ENCODE measurements around the gene CLDN24.

- no peak for TF ChIP-seq FOSL1 (IDR thresholded peaks at IDR 0.05; ENCODE audit: low read depth)
- no peak for TF ChIP-seq EZH2phosphoT487 (IDR thresholded peaks at IDR 0.05; ENCODE audit: borderline replicate concordance)
- TF ChIP-seq SP1 (IDR thresholded peaks at IDR 0.05; ENCODE audit: low read depth): no peak
- TF ChIP-seq, protein P1, sequence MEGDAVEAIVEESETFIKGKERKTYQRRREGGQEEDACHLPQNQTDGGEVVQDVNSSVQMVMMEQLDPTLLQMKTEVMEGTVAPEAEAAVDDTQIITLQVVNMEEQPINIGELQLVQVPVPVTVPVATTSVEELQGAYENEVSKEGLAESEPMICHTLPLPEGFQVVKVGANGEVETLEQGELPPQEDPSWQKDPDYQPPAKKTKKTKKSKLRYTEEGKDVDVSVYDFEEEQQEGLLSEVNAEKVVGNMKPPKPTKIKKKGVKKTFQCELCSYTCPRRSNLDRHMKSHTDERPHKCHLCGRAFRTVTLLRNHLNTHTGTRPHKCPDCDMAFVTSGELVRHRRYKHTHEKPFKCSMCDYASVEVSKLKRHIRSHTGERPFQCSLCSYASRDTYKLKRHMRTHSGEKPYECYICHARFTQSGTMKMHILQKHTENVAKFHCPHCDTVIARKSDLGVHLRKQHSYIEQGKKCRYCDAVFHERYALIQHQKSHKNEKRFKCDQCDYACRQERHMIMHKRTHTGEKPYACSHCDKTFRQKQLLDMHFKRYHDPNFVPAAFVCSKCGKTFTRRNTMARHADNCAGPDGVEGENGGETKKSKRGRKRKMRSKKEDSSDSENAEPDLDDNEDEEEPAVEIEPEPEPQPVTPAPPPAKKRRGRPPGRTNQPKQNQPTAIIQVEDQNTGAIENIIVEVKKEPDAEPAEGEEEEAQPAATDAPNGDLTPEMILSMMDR (IDR thresholded peaks at IDR 0.05 in 2 of 3, conservative IDR thresholded peaks at IDR 0.05 in 1 of 3; ENCODE audit: borderline replicate concordance in 1 of 3, insufficient read depth in 1 of 3, low read depth in 2 of 3, low read length in 2 of 3): no peak
- TF ChIP-seq MAX (IDR thresholded peaks at IDR 0.05): no peak
- no peak for TF ChIP-seq CBX3 (IDR thresholded peaks at IDR 0.05; ENCODE audit: low read depth)
- no peak for TF ChIP-seq YY1 (IDR thresholded peaks at IDR 0.05; ENCODE audit: extremely low read depth, insufficient replicate concordance, low read depth, low read length)
- no peak for TF ChIP-seq POLR2AphosphoS5 (IDR thresholded peaks at IDR 0.05; ENCODE audit: low read depth, low read length)
- TF ChIP-seq EZH2 (IDR thresholded peaks at IDR 0.05): no peak
- no peak for TF ChIP-seq ZNF274 (IDR thresholded peaks at IDR 0.05; ENCODE audit: low read depth, low read length)
- TF ChIP-seq RAD21 (IDR thresholded peaks at IDR 0.05; ENCODE audit: low read depth): no peak
- TF ChIP-seq POLR2A (IDR thresholded peaks at IDR 0.05; ENCODE audit: borderline replicate concordance, extremely low read depth, insufficient read depth, insufficient read length): no peak
- no peak for TF ChIP-seq SRF (IDR thresholded peaks at IDR 0.05; ENCODE audit: low read depth)
Measured at GRCh38 chr4:183322326-183322725, at the start of gene CLDN24.
